HG03460 (cell line): ENCODE results near the gene CEACAM21.

Source experiments
- ATAC-seq: cut with Tn5 transposase; IDR thresholded peaks from one replicate; pipeline ENCODE4 v1.9.1; 2021; ENCODE audit not compliant: unreplicated experiment

CEACAM21 gene

DNA sequence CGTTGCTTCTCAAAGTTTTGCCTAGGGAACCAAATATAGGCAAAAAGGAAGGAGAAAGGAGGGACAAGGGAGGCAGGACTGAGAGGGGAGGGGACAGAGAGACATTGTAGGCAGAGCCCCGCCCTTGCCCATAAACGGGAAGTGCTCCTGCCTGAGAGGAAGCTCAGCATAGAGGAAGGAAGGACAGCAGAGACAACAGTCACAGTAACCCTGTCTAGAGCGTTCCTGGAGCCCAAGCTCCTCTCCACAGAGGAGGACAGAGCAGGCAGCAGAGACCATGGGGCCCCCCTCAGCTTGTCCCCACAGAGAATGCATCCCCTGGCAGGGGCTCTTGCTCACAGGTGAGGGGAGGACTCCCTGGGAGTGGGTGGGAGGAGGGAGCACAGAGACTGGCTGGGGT lies at the start of gene CEACAM21:
TSS of gene CEACAM21 (plus strand) at position 169 of the 400 bp plus-strand sequence. CDS start at position 278, 109 bp downstream.
- no peak for ATAC-seq

DNA sequence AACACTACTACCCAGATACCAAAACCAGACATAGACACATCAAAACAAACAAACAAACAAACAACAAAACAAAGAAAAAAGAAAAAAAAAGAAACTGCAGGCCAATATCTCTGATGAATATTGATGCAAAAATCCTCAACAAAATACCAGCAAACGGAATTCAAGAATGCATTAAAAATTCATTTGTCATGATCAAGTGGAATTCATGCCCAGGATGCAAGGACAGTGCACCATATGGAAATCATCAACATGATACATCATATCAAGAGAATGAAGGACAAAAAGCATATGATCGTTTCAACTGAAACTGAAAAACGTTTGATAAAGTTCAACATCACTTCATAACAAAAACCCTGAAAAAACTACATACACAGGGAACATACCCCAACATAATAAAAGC lies 48.9 kb upstream of the CEACAM21 start:
- no peak for ATAC-seq

DNA sequence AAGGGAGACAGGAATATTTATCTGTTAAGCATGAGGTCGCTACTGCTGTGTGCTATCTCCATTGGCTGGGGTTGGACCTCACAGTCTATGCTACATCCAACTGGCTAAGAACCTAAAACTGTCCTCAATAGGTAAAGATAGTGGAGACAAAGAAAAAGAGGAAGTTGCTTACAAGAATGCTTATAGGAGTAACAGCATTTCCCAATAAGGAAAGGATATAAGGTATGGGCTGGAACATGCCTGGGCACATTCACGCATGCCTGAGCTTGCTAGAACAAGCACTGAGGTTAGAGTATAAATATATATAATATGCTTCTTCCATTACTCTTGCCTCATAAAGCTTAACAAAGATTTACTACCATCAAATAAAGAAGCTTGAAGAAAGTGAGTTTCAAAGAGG lies 47.9 kb upstream of the CEACAM21 start:
- ATAC-seq: no peak

DNA sequence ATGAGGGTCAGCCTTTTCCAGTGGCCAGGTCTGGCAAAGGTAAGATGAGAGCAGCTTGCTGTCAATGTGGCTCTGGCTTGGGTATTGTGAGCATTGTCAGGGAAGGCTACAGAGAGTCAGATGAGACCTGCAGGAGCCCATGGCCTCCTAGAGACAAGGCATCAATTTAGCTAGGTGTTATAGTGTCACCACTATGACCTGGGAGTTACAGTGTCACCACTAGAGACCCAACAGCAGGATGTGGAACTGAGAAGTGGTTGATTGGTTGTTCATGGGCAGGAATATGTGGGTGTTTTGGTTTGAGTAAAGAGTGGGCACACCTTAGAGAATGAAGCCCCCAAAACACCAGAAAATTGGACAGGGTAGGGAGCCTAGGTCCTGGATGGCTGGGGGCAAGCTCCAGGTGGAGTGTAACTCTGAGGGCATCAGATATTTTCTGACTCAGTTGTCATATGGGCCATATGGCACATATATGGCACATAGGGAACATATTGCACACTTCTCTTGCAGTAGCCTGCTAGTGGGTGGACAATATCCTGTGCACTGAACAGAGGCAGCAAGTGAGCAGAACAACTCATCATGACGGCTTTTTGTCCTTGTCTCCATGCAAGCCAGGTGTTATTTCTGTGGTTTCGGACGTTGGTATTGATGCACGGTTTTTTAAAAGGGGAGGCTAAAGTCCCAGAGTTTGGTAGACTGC lies 46.3 kb upstream of the CEACAM21 start:
- ATAC-seq: no peak

DNA sequence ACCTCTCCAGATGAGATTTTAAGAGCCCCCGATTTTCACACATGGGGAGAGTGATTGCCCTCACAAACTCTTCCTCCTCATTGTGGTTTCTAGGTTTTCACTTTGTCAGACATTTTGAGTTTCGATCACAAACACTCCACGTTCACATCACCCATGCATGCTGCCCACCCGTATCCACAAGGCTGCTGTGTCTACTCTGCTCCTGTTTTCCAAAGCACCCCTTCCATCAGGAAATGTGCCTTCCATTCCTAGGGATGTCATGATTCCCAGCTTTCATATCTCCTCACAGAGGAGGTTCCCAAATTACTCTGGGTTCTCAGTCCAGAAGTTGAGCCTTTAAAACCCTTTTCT lies 45.8 kb upstream of the CEACAM21 start:
- no peak for ATAC-seq

DNA sequence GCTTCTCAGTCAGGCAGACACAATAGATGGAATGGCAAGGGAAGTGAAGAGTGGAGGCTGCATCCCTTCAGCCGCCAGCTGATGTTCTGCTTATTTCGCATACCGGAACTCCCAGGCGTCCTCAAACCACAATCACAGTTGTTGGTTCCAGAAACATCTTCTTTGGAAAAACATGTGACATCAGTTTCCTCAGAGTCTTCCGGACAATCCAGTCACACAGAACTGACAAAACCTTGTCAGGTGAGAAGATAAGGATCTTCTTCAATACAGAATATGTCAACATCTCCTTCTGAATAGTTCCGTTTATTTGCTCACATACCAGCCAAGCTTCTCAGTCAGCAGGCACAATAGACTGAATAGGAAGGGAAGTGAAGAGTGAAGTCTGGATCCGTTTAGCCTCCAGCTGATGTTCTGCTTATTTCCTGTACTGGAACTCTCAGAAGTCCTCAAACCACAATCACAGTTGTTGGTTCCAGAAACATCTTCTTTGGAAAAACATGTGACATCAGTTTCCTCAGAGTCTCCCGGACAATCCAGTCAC lies 45.1 kb upstream of the CEACAM21 start:
- ATAC-seq: no peak

DNA sequence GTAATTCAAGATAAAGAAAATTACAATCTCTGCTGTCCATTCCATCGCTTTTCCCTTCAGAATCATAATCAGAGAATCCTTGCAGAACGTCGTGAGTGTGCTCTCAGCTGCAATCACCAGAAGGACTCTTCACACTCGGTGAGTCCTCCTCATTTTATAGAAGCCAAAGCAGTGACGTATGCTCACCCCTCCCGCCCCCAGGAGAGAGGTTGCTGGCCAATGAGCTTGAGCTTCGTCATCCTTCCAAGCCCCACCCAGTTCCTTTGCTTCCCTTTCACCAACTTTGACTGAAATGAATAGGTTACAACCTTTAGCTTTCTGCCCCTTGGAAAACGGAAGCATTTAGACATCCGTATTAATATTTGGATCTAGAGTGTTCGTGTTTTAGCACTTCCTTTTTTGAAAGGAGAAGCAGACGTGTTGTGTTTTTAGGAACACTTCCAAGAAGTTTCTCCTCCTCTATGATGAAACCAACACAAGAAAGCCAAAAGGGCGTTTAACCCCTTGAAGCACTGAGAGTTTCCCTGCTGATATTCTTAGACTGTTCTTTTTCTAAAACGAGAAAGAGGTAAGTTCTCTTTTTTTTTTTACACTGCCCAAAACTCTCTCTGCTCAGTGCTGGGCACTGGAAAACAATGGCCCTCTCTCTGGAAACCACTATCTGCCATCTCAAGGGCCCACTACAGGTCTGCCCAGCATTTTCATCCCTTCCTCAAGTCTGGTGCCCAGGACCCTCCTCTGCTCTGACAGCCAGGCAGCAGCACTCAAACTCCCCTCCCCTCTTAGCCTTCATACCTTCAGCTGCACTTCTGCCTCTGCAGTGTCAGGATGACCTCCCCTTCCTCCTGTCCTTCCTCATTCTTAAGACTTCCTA lies 44.3 kb upstream of the CEACAM21 start:
- peak; percentile 48 for ATAC-seq

DNA sequence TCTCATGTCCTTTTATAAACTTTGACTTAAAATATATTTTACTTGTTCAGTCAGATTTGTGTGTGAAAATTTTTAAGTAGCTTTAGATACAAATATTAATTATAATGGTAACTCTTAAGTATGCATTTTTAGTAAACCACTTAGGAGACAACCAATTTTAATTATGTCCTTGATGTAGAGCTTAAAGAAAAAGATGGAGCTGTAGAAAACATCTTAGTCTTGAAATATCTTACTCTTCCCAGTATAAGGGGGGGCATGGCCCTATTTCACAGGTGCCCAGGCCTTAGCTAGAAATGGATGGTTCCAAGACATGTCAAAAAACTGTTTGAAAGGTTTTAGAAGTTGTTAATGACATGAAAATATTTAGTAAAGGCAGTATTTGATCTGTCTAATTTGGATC lies 43.4 kb upstream of the CEACAM21 start:
- ATAC-seq: no peak

DNA sequence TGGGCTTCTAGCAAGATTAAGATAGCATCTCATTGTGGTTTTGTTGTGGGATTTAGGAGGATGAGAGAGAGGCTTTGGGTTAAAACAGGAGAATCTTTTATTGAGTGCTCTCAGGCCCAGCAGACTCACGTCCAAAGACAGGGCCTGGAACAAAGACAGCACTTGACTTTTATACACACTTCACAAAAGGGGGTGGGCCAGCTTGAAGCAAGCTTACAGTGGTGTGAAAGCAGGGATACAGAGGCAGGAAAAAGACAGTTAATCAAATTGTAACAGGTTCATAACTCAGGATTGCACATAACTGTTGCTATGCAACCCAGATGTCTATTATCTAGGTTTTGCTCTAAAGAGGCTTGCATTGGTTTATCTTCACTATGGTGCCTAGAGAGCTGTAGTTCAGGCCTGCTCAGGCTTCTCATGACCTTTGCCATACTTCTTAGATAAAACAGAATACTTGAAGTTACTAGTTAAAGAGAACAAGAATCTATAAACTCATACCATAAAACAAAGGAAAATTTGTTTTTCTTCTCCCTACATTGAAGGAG lies 42.2 kb upstream of the CEACAM21 start:
- no peak for ATAC-seq

DNA sequence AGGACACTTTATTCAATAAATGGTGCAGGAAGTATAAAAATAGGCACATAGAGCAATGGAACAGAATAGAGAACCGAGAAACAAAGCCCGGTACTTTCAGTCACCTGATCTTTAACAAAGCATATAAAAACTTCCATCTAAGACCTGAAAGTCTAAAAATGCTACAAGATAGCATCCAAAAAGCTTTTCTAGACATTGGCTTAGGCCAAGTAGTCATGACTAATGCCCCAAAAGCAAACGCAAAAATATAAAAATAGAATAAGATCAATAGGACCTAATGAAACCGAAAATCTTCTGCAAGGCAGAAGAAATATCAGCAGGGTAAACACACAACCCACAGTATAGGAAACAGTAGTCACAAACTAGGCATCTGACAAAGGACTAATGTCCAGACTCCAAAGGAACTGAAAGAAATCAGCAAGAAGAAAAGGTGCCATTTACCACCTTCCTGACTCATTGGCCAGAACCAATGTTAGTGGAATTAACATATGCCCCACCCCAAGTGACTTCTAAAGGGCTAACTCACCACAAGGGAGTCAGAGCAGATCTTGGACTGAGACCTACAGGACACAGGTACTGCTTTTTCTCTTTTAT lies 40.8 kb upstream of the CEACAM21 start:
- peak; percentile 61 for ATAC-seq

DNA sequence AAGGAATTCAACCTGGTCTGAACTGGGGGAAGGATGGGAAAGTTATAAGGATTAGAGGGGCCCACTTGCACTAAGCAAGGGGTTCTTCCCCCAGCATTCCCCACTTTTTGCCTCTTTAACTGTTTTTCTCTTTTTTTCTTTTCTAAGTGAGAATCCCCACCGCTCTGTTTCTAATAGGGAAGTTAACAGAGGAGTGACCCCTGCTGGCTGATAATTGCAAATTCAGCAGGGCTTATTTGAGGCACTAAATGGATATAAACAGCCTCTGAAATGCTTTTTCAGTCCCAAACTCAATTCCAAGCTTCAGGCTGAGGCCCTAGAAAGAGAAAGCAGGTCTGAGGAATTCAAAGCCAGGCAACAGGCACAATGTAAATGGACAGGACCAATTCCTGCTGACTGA lies 38.2 kb upstream of the CEACAM21 start:
- ATAC-seq: no peak

DNA sequence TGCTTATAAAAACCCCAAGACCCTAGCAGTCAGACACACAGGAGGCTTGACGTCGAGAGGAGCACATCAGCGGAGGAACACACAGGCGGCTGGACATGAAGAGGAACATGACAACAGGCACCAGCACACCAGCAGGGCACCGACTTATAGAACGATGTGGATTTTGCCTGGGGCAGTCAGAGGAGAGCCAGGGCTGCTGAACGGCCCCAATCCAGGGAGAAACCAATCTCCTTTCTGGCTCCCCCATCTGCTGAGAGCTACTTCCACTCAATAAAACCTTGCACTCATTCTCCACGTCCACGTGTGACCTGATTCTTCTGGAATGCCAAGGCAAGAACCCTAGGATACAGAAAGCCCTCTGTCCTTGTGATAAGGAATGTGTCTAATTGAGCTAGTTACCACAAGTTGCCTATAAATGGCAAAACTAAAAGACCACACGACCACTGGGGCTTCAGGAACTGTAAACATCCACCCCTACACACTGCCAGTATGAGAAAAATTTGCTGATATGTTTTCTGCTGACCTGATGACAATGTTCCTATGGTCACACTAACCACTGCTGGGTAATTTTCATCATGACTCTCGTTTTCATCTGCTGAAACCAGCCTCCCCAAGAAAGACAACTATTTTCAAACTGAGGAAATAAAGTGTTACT lies 35.8 kb upstream of the CEACAM21 start:
- ATAC-seq: no peak

DNA sequence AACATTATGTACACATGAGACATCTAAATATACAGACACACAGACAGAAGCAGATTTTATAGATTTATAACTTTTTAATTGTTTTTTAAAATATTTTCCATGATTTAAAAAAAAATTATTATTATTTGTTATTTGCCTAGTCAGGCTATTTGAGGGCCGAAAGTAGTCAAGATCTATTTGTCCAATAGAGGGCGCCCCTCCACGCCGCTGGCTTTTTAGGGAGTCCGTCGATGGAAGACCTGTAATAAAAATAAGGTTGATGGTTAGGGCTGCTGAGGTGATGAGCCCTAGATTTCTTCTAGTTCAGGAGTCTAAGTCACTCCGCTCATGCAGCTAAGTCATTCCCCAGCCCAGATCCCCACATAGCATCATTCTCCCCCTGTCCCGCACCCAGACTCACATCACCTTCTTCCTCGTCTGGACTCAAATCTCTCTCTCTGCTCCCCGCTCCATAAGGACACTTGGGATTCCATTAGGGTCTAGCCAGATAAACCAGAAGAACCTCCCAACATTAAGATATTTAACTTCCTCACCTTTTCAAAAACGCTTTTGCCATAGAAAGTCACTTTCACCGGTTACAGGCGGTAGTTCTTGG lies 33.9 kb upstream of the CEACAM21 start:
- ATAC-seq: no peak

DNA sequence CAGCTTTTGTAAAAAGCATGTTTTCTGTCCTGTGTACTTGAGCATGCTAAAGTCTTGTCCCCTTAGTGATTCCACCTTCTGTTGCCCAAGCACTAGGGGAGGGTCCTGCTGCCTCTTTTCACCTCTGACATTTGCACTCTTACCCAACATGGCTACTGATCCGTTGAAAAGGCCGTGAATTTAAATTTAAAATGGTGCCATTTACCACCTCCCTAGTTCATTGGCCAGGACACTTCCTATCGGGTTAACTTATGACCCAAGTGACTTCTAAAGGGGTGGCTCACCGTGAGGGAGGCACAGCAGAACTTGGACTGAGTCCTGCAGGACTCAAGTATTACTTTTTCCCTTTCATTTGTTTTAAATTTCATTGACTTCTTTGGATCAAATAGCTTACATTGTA lies 33.3 kb upstream of the CEACAM21 start:
- no peak for ATAC-seq

DNA sequence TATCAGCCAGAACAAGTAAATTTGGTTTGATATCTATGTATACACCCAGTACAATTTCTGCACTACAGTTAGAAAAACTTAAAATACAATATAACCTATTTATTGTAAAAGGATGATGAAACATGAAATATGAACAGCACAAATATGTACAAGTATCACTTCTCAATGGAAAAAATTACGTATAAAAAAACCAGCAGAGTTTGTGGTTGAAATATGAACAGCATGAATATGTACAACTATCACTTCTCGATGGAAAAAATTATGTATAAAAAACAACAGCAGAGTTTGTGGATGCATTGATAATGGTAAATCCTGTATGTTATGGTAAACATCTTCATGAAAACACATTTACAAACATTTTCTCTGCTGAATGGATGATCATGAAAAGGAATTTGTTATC lies 32.4 kb upstream of the CEACAM21 start:
- no peak for ATAC-seq

DNA sequence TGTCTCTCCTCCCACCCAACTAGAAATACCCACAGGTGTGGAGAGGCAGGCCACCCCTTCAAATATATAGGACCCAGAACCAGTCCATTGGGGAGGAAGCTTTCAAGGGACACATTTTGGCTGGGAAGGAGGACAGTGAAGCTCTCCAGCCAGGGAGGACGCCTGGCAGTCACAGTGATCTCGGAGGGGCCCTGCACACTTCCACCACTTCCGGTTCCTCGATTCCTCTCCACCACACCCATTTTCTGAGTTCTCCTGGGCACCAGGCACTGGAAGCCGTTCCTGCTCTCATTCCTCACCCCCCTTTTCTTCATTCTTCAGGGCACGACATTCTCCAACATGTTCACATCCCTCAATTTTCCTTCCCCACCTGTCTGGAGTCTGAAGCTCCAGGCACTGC lies 30.4 kb upstream of the CEACAM21 start:
- ATAC-seq: no peak

DNA sequence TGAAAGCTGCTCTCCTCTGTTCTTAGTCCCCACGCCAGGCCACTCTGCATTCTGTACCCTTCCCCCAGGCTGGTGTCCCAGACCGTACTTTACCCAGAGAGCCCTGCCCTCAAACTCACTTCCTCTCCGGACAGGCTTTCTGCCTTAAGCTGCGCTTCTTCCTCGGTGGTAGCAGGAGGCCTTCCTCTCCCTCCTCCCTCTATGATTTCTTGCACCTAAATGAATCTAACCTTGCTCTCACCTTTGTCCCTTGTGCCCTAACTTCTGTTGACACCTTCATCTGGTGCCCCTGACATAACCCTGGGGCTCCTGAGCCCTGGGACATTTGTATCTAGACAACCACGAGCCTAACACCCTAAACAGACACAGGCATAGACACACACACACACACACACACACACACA lies 29.6 kb upstream of the CEACAM21 start:
- no peak for ATAC-seq

DNA sequence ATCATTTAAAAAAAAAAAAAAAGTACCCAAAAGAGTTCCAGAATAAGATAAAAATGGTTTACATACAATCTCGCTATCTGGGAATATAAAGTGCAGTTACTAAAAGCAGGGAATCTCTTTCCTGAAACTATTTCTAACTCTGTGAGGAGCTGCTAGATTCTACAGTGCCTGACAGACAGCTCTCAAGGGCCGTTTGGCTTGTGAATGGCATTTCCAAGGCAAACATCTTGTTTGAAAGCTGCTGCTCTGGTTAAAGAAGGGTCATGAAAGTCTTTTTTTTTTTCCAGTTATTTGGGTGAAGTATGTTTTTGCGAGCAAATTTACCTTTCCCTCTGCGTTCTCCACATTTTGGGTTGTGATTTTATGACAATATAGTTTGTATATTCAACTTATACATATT lies 29.0 kb upstream of the CEACAM21 start:
- no peak for ATAC-seq

DNA sequence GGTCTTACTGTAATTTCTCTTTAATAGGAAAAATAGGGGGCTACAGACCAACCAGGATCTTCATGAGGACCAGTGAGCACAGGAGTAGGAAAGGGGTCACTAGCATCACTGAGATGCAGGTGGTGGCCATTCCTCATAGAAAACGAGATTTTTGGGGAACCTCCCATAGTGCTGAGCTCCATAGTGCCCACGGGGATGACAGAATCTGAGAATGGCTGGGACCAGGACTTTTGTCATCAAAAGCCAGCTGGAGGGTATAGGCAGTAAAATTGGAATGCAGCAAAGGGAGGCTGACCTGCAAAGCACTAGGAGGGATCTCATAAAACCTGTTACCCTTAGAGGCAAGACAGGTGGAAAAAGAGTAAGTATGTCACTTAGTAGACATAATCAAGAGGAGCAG lies 28.4 kb upstream of the CEACAM21 start:
- no peak for ATAC-seq

DNA sequence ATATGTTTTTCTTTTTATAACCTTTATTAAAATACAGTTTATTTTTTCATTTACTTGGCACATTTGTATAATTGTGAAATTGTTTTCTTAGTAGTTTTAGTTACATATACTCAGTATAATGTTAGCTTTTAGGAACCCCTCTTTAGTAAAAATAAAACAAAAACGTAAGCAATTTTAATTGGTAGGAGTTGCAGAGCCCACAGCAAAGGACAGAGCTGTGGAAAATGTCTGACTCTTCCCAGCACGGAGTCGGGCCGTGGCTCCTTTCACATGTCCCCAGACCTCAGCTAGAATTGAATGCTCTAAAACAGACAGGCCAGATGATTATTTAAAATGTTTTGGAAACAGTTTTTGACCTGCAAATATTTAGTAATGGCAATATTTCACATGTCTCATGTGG lies 27.9 kb upstream of the CEACAM21 start:
- no peak for ATAC-seq
